ENCODE data around the gene DAZAP1.

DAZAP1 gene

GRCh38 chr19:1457031-1457739 is 49.8 kb downstream of the DAZAP1 start:
- no peak overlapping the region for H3K4me3 ChIP-seq (ENCODE audit: low read depth, low read length)
- no peak for DNase-seq (ENCODE audit: low read depth)
- no peak for TF ChIP-seq CTCF (IDR thresholded peaks at IDR 0.05; ENCODE audit: control insufficient read depth, extremely low read depth, insufficient read depth)

GRCh38 chr19:1457892-1458291 is 50.5 kb downstream of the DAZAP1 start:
- TF ChIP-seq CTCF (IDR thresholded peaks at IDR 0.05; ENCODE audit: control insufficient read depth, extremely low read depth, insufficient read depth) = no peak
- no peak overlapping the region for H3K4me3 ChIP-seq (ENCODE audit: low read depth, low read length)
- DNase-seq (ENCODE audit: low read depth) = no peak

GRCh38 chr19:1459479-1459878 is 52.1 kb downstream of the DAZAP1 start:
- no peak overlapping the region for H3K4me3 ChIP-seq (ENCODE audit: low read depth, low read length)
- no peak for DNase-seq (ENCODE audit: low read depth)
- no peak for TF ChIP-seq CTCF (IDR thresholded peaks at IDR 0.05; ENCODE audit: control insufficient read depth, extremely low read depth, insufficient read depth)

GRCh38 chr19:1460033-1460995 is 52.9 kb downstream of the DAZAP1 start:
- no peak for DNase-seq (ENCODE audit: low read depth)
- H3K4me3 ChIP-seq (ENCODE audit: low read depth, low read length) = no peak overlapping the region
- no peak for TF ChIP-seq CTCF (IDR thresholded peaks at IDR 0.05; ENCODE audit: control insufficient read depth, extremely low read depth, insufficient read depth)

- no peak for TF ChIP-seq CTCF (IDR thresholded peaks at IDR 0.05; ENCODE audit: control insufficient read depth, extremely low read depth, insufficient read depth)
- DNase-seq (ENCODE audit: low read depth) = no peak
- no peak overlapping the region for H3K4me3 ChIP-seq (ENCODE audit: low read depth, low read length)
These were observed 54.5 kb downstream of the DAZAP1 start for GRCh38 chr19:1461862-1462261.

GRCh38 chr19:1465191-1466016 is 58.0 kb downstream of the DAZAP1 start:
- peak; percentile 52 for TF ChIP-seq CTCF (IDR thresholded peaks at IDR 0.05; ENCODE audit: control insufficient read depth, extremely low read depth, insufficient read depth)
- DNase-seq (ENCODE audit: low read depth) = no peak
- no peak overlapping the region for H3K4me3 ChIP-seq (ENCODE audit: low read depth, low read length)

Data from LNCaP clone FGC (cell line).